Aorta (tissue), 5 donors: ENCODE measurements around the gene GALNT14. TPM values are rescaled to one million over a fixed set of nuclear protein-coding genes. Genes with fewer than 3 reads are reported as not detected.

ENCODE experiments used
- ATAC-seq: fragments of 200-7000 bp; cut with Tn5 transposase; one replicate; pipeline ENCODE4 v1.9.1; 2022; ENCODE audit warnings: moderate library complexity; ENCODE audit not compliant: low FRiP score
- DNase-seq, 2 donors: peaks; one replicate each; pipeline ENCODE4 v3.0.0-alpha.2; 2020
- H3K27ac ChIP-seq, 2 donors: one replicate each; pipeline ENCODE4 v1.5.1; 2013; ENCODE audit warnings: low read length in 2 of 2, mild to moderate bottlenecking in 2 of 2, moderate library complexity in 2 of 2, control low read depth in 1 of 2, inconsistent platforms in 1 of 2, low read depth in 1 of 2
- H3K27me3 ChIP-seq, 2 donors: one replicate each; pipeline ENCODE4 v1.6.1; 2013; ENCODE audit warnings: control low read depth in 1 of 2, low read length in 1 of 2, mild to moderate bottlenecking in 1 of 2, moderate library complexity in 1 of 2; ENCODE audit not compliant: insufficient read depth in 2 of 2, control insufficient read depth in 1 of 2
- H3K36me3 ChIP-seq, 2 donors: one replicate each; pipeline ENCODE4 v1.6.1; 2013; ENCODE audit warnings: control low read depth in 1 of 2, low read length in 1 of 2, mild to moderate bottlenecking in 1 of 2; ENCODE audit not compliant: insufficient read depth in 2 of 2, control insufficient read depth in 1 of 2
- H3K4me1 ChIP-seq, 2 donors: one replicate each; pipeline ENCODE4 v1.6.1; 2013; ENCODE audit warnings: low read length in 2 of 2, control low read depth in 1 of 2, mild to moderate bottlenecking in 1 of 2, moderate library complexity in 1 of 2; ENCODE audit not compliant: insufficient read depth in 2 of 2, control insufficient read depth in 1 of 2
- H3K4me3 ChIP-seq, 2 donors: one replicate each; pipeline ENCODE4 v1.5.1; 2013; ENCODE audit warnings: low read length in 2 of 2, control low read depth in 1 of 2, mild to moderate bottlenecking in 1 of 2
- H3K9me3 ChIP-seq: one replicate; pipeline ENCODE4 v1.6.1; 2013; ENCODE audit warnings: mild to moderate bottlenecking, low read length; ENCODE audit not compliant: control insufficient read depth
- WGBS, 2 donors: extraction: QIAGEN DNeasy Blood & Tissue Kit; methylation state at CpG; one replicate each; pipeline ENCODE4 v1.1.7; 2013; 5-methylcytosine and 5-hydroxymethylcytosine counted together
- intact Hi-C, 2 donors: fragments of 100-400 bp; cut with DNase I; formaldehyde crosslinking; loops; one replicate each; pipeline versions ENCODE4 v1.14.2 to v1.15.0; 2022
- polyA plus RNA-seq, 2 donors: library from polyadenylated mRNA; stranded (reverse); fragments of 200-250 nt; gene quantifications; one replicate each; pipeline ENCODE4 v1.2.3, GENCODE V29; 2013
- total RNA-seq, 2 donors: library from RNA; stranded (reverse); fragmentation: NEBNext Ultra II Directional; extraction: Animal tissue kit (Norgen Biotek cat#: 25700); gene quantifications; one replicate each; pipeline ENCODE4 v1.2.1, GENCODE V29; 2021
- donor health status: healthy with polysubstance abuse.
- donor health status: Bipolar disorder and iron deficiency.
- donor health status: DM: no; HTN: no; CAD: no.
- donor health status: DM: no; HTN: no; CAD: no.
- donor health status: DM: yes; HTN: yes; CAD: no.

Gene GALNT14
- total and polyA plus RNA-seq, 4 donors, result 0.74 to 1.7 (median 1.2) TPM; not detected in 1

- H3K4me1 ChIP-seq, result no peaks in the 10 kb centered on the region
- H3K9me3 ChIP-seq, result no peaks in the 10 kb centered on the region
- 66 to 71% methylated on average over 13 of the region's 13 CpGs for WGBS, 2 donors
- DNase-seq (no peak), ATAC-seq (no peak)
- intact Hi-C loops, result no loop called here
- no peak overlapping the region for H3K4me3 ChIP-seq
- H3K27me3 ChIP-seq, result no peaks in the 10 kb centered on the region
- no peak overlapping the region for H3K27ac ChIP-seq
- H3K36me3 ChIP-seq, result no peaks in the 10 kb centered on the region
These were observed 54.8 kb downstream of the GALNT14 start for GRCh38 chr2:31083234-31083993.

- Histone ChIP-seq H3K4me1 (no peaks in the 10 kb centered on the region), H3K36me3 (no peaks in the 10 kb centered on the region), H3K4me3 (no peak overlapping the region), H3K27ac (no peak overlapping the region), H3K9me3 (no peaks in the 10 kb centered on the region), H3K27me3 (no peaks in the 10 kb centered on the region)
- 77 to 85% methylated on average over 2 of the region's 2 CpGs for WGBS, 2 donors
- intact Hi-C loops, result no loop called here
- DNase-seq (no peak), ATAC-seq (no peak)
These were observed 56.2 kb downstream of the GALNT14 start for GRCh38 chr2:31082002-31082401.

- Histone ChIP-seq H3K9me3 (no peaks in the 10 kb centered on the region), H3K4me1 (no peaks in the 10 kb centered on the region), H3K4me3 (no peak overlapping the region), H3K27ac (no peak overlapping the region), H3K27me3 (no peaks in the 10 kb centered on the region), H3K36me3 (no peaks in the 10 kb centered on the region)
- DNase-seq (no peak), ATAC-seq (no peak)
- intact Hi-C loops, result no loop called here
- WGBS, 2 donors, result 8 to 12% methylated on average over 2 of the region's 2 CpGs
These were observed 56.7 kb downstream of the GALNT14 start for GRCh38 chr2:31081492-31081891.

GRCh38 chr2:31080361-31080760, 57.9 kb downstream of the GALNT14 start:
- ATAC-seq (no peak), DNase-seq (no peak)
- H3K36me3 ChIP-seq, result no peaks in the 10 kb centered on the region
- no peaks in the 10 kb centered on the region for H3K4me1 ChIP-seq
- no peaks in the 10 kb centered on the region for H3K9me3 ChIP-seq
- H3K27ac ChIP-seq, result no peak overlapping the region
- intact Hi-C loops, result no loop called here
- 79 to 82% methylated on average over 1 of the region's 1 CpG for whole genome bisulfite sequencing, 2 donors
- no peaks in the 10 kb centered on the region for H3K27me3 ChIP-seq
- no peak overlapping the region for H3K4me3 ChIP-seq

GRCh38 chr2:31079665-31080064, 58.6 kb downstream of the GALNT14 start:
- intact Hi-C loops, result no loop called here
- DNase-seq, result no peak
- no peaks in the 10 kb centered on the region for H3K9me3 ChIP-seq
- no peak overlapping the region for H3K4me3 ChIP-seq
- no peaks in the 10 kb centered on the region for H3K4me1 ChIP-seq
- no peaks in the 10 kb centered on the region for H3K27me3 ChIP-seq
- 69 to 75% methylated on average over 5 of the region's 5 CpGs for WGBS, 2 donors
- no peaks in the 10 kb centered on the region for H3K36me3 ChIP-seq
- ATAC-seq, result no peak
- H3K27ac ChIP-seq, result no peak overlapping the region

- no peaks in the 10 kb centered on the region for H3K27me3 ChIP-seq
- DNase-seq (no peak), ATAC-seq (no peak)
- no peak overlapping the region for H3K27ac ChIP-seq
- no peaks in the 10 kb centered on the region for H3K4me1 ChIP-seq
- H3K4me3 ChIP-seq, result no peak overlapping the region
- intact Hi-C loops, result no loop called here
- 72 to 83% methylated on average over 6 of the region's 6 CpGs for WGBS, 2 donors
- peaks cover 1% of the 10 kb centered on the region for H3K9me3 ChIP-seq
- H3K36me3 ChIP-seq, result no peaks in the 10 kb centered on the region
These were observed 59.6 kb downstream of the GALNT14 start for GRCh38 chr2:31078579-31079105.

GRCh38 chr2:31078011-31078410, 60.2 kb downstream of the GALNT14 start:
- ATAC-seq, result no peak
- WGBS, 2 donors, result 90 to 91% methylated on average over 4 of the region's 4 CpGs
- intact Hi-C loops, result no loop called here

GRCh38 chr2:31075941-31076590, 62.2 kb downstream of the GALNT14 start:
- no peak for DNase-seq
- H3K4me1 ChIP-seq, result no peaks in the 10 kb centered on the region
- no peak for ATAC-seq
- H3K9me3 ChIP-seq, result peaks cover 1% of the 10 kb centered on the region
- intact Hi-C loops, result no loop called here
- no peaks in the 10 kb centered on the region for H3K36me3 ChIP-seq
- H3K27ac ChIP-seq, result no peak overlapping the region
- no peak overlapping the region for H3K4me3 ChIP-seq
- no peaks in the 10 kb centered on the region for H3K27me3 ChIP-seq
- WGBS, 2 donors, result 78 to 79% methylated on average over 6 of the region's 6 CpGs

More at GRCh38 chr2:31078011-31078410, 60.2 kb downstream of the GALNT14 start:
- Histone ChIP-seq H3K27ac (no peak overlapping the region), H3K4me3 (no peak overlapping the region), H3K4me1 (no peaks in the 10 kb centered on the region), H3K27me3 (no peaks in the 10 kb centered on the region), H3K9me3 (peaks cover 1% of the 10 kb centered on the region), H3K36me3 (no peaks in the 10 kb centered on the region)
- DNase-seq, result no peak

- DNase-seq (no peak), ATAC-seq (no peak)
- no peaks in the 10 kb centered on the region for H3K27me3 ChIP-seq
- intact Hi-C loops, result no loop called here
- no peaks in the 10 kb centered on the region for H3K4me1 ChIP-seq
- 41 to 46% methylated on average over 7 of the region's 7 CpGs for WGBS, 2 donors
- H3K4me3 ChIP-seq, result no peak overlapping the region
- no peaks in the 10 kb centered on the region for H3K36me3 ChIP-seq
- no peak overlapping the region for H3K27ac ChIP-seq
- H3K9me3 ChIP-seq, result peaks cover 1% of the 10 kb centered on the region
These were observed 62.8 kb downstream of the GALNT14 start for GRCh38 chr2:31075431-31075830.
